HCT116 (cell line): Measurements from ENCODE around the gene TNFSF13. TPM values are rescaled to one million over a fixed set of nuclear protein-coding genes. Genes with fewer than 3 reads are reported as not detected.

Experiments used
- ATAC-seq: fragments of 200-7000 bp; cut with Tn5 transposase; 2 replicates; pipeline ENCODE4 v1.9.1; 2020; ENCODE audit warnings: mild to moderate bottlenecking, moderate library complexity
- BruUV-seq: library from RNA; stranded (reverse); fragments of 400-500 nt; replicated peaks from 2 replicates; lab custom pipeline; 2021; lab: Mats Ljungman, UMichigan
- CTCF ChIA-PET: fragments of 300-600 bp; sonication (Branson Sonifier 250); formaldehyde crosslinking; loops from one replicate; lab custom pipeline; 2021; ENCODE audit warnings: antibody characterized with exemption; lab: Charles Lee
- POLR2A ChIA-PET: fragments of 300-600, 350-600 bp; sonication (Branson Sonifier 250); formaldehyde crosslinking; loops from one replicate; lab custom pipeline; 2021; ENCODE audit warnings: antibody characterized with exemption; lab: Charles Lee
- RAD21 ChIA-PET, 2 experiments: fragments of 300-600 bp; sonication (Branson Sonifier 250); formaldehyde crosslinking; loops; one replicate each; lab custom pipeline; 2023; ENCODE audit warnings: low total read pairs in 2 of 2; ENCODE audit not compliant: uncharacterized antibody in 2 of 2, unreplicated experiment in 2 of 2, low non-redundant PET in 1 of 2; lab: Charles Lee
- DNase-seq: peaks from one replicate; pipeline ENCODE4 v3.0.0-alpha.2; 2010; ENCODE audit warnings: low read depth, low spot score
- H2AFZ ChIP-seq: fragments of 200-600 bp; shearing (Covaris generic), sonication (generic); 2 replicates; pipeline ENCODE4 v1.6.1; 2017; ENCODE audit warnings: low read depth, mixed run types, mixed read lengths, antibody characterized with exemption, low read length; ENCODE audit not compliant: poor library complexity, severe bottlenecking
- H3K27ac ChIP-seq: 2 replicates; pipeline ENCODE4 v1.5.1; 2012; ENCODE audit warnings: low read depth, low read length
- H3K27me3 ChIP-seq: fragments of 200-600 bp; sonication (generic); 2 replicates; pipeline ENCODE4 v1.6.1; 2016; ENCODE audit warnings: mixed run types, low read length, mixed read lengths; ENCODE audit not compliant: insufficient read depth
- H3K36me3 ChIP-seq, 2 experiments: fragments of 200-500 bp in 1 of 2; fragments of 200-600 bp in 1 of 2; sonication (Bioruptor generic) in 1 of 2; sonication (generic) in 1 of 2; 2 replicates each; pipeline versions ENCODE4 v1.5.1 to v1.6.1; 2014 to 2016; ENCODE audit warnings: low read length in 2 of 2, inconsistent platforms in 1 of 2, mixed read lengths in 1 of 2, mixed run types in 1 of 2; ENCODE audit not compliant: insufficient read depth in 2 of 2, control insufficient read depth in 1 of 2
- H3K4me1 ChIP-seq, 2 experiments: fragments of 200-600 bp in 1 of 2; sonication (generic) in 1 of 2; 2 replicates each; pipeline versions ENCODE4 v1.5.1 to v1.6.1; 2012 to 2017; ENCODE audit warnings: low read length in 2 of 2, inconsistent platforms in 1 of 2, mild to moderate bottlenecking in 1 of 2, mixed read lengths in 1 of 2, mixed run types in 1 of 2, moderate library complexity in 1 of 2; ENCODE audit not compliant: insufficient read depth in 2 of 2, control insufficient read depth in 1 of 2
- H3K4me2 ChIP-seq: fragments of 200-600 bp; sonication (generic); 2 replicates; pipeline ENCODE4 v1.6.1; 2017; ENCODE audit warnings: mixed run types, low read length, mixed read lengths
- H3K4me3 ChIP-seq, 2 experiments: fragments of 200-600 bp in 1 of 2; sonication (generic) in 1 of 2; replicated peaks in 1 of 2; 2 replicates each; pipeline ENCODE4 v1.5.1; 2011 to 2016; ENCODE audit warnings: low read length in 2 of 2, control low read depth in 1 of 2, low read depth in 1 of 2, mild to moderate bottlenecking in 1 of 2, mixed read lengths in 1 of 2, mixed run types in 1 of 2
- H3K79me2 ChIP-seq: fragments of 200-600 bp; sonication (generic); 2 replicates; pipeline ENCODE4 v1.6.1; 2017; ENCODE audit warnings: mild to moderate bottlenecking, mixed run types, low read length, moderate library complexity, mixed read lengths; ENCODE audit not compliant: insufficient read depth
- H3K9ac ChIP-seq: fragments of 200-600 bp; sonication (generic); 2 replicates; pipeline ENCODE4 v1.6.1; 2016; ENCODE audit warnings: low read length, mixed read lengths
- H3K9me2 ChIP-seq: fragments of 200-600 bp; sonication (generic), shearing (Covaris generic); 2 replicates; pipeline ENCODE4 v1.6.1; 2017; ENCODE audit warnings: mixed run types, mild to moderate bottlenecking, moderate library complexity; ENCODE audit not compliant: insufficient read depth
- H3K9me3 ChIP-seq, 2 experiments: fragments of 200-500 bp in 1 of 2; fragments of 200-600 bp in 1 of 2; sonication (Bioruptor generic) in 1 of 2; sonication (generic) in 1 of 2; 2 replicates each; pipeline ENCODE4 v1.6.1; 2014 to 2017; ENCODE audit warnings: low read length in 2 of 2, mixed read lengths in 2 of 2, inconsistent platforms in 1 of 2, low read depth in 1 of 2, mild to moderate bottlenecking in 1 of 2, mixed run types in 1 of 2, moderate library complexity in 1 of 2; ENCODE audit not compliant: control insufficient read depth in 1 of 2, insufficient read depth in 1 of 2
- H4K20me1 ChIP-seq: fragments of 200-600 bp; sonication (generic), shearing (Covaris generic); 2 replicates; pipeline ENCODE4 v1.6.1; 2017; ENCODE audit warnings: mixed run types, mild to moderate bottlenecking, moderate library complexity; ENCODE audit not compliant: insufficient read depth
- ATF3 ChIP-seq: IDR thresholded peaks from 2 replicates; pipeline ENCODE4 v1.6.1; 2012
- CTCF ChIP-seq, 3 experiments: fragments of 200-600 bp in 1 of 3; sonication (generic) in 1 of 3; IDR thresholded peaks in 2 of 3; conservative IDR thresholded peaks in 1 of 3; 2 replicates each; pipeline ENCODE4 v1.5.1; 2012 to 2017; ENCODE audit warnings: low read depth in 2 of 3, low read length in 2 of 3, antibody characterized with exemption in 1 of 3, borderline replicate concordance in 1 of 3, control low read depth in 1 of 3, mild to moderate bottlenecking in 1 of 3, mixed read lengths in 1 of 3, mixed run types in 1 of 3, moderate library complexity in 1 of 3; ENCODE audit not compliant: insufficient read depth in 1 of 3
- ELF1 ChIP-seq: IDR thresholded peaks from 2 replicates; pipeline ENCODE4 v1.6.1; 2012; ENCODE audit warnings: low read depth, borderline replicate concordance
- EZH2 ChIP-seq: fragments of 200-600 bp; sonication (generic); IDR thresholded peaks from 2 replicates; pipeline ENCODE4 v1.6.1; 2017; ENCODE audit warnings: antibody characterized with exemption, mixed run types
- FOSL1 ChIP-seq: IDR thresholded peaks from 2 replicates; pipeline ENCODE4 v1.6.1; 2012; ENCODE audit warnings: low read depth
- JUND ChIP-seq: IDR thresholded peaks from 2 replicates; pipeline ENCODE4 v1.6.1; 2012
- MAX ChIP-seq: IDR thresholded peaks from 2 replicates; pipeline ENCODE4 v1.6.1; 2012
- POLR2A ChIP-seq: IDR thresholded peaks from 2 replicates; pipeline ENCODE4 v1.7.0; 2011; ENCODE audit warnings: borderline replicate concordance; ENCODE audit not compliant: insufficient read depth, insufficient read length; ENCODE audit errors: extremely low read depth
- POLR2AphosphoS5 ChIP-seq: IDR thresholded peaks from 2 replicates; pipeline ENCODE4 v1.6.1; 2011; ENCODE audit warnings: mild to moderate bottlenecking, low read depth, low read length, moderate library complexity
- RAD21 ChIP-seq: IDR thresholded peaks from 2 replicates; pipeline ENCODE4 v1.6.1; 2012; ENCODE audit warnings: low read depth, mild to moderate bottlenecking
- SRF ChIP-seq: IDR thresholded peaks from 2 replicates; pipeline ENCODE4 v1.6.1; 2012; ENCODE audit warnings: low read depth
- TCF7L2 ChIP-seq: IDR thresholded peaks from 2 replicates; pipeline ENCODE4 v1.7.0; 2011; ENCODE audit warnings: borderline replicate concordance, inconsistent platforms; ENCODE audit not compliant: insufficient read depth, insufficient read length; ENCODE audit errors: extremely low read depth
- YY1 ChIP-seq: IDR thresholded peaks from 2 replicates; pipeline ENCODE4 v1.6.1; 2011; ENCODE audit warnings: low read length, low read depth, moderate library complexity, mild to moderate bottlenecking; ENCODE audit not compliant: insufficient replicate concordance; ENCODE audit errors: extremely low read depth
- ZFX ChIP-seq: fragments of 450-650 bp; IDR thresholded peaks from 2 replicates; pipeline ENCODE4 v1.6.1; 2017
- intact Hi-C: fragments of 100-400 bp; cut with micrococcal nuclease; formaldehyde crosslinking; loops from 2 replicates; pipeline ENCODE4 v1.10.0; 2022
- total RNA-seq: library from RNA; stranded (reverse); gene quantifications from one replicate; pipeline ENCODE4 v1.2.1, GENCODE V29; 2021; ENCODE audit not compliant: unreplicated experiment
- TF ChIP-seq, protein P1 (sequence below): IDR thresholded peaks from 2 replicates; pipeline ENCODE4 v1.6.1; 2012; ENCODE audit warnings: low read depth

Gene TNFSF13
- total RNA-seq, 1 experiment from 2014 or later: 0.71 TPM

DNA sequence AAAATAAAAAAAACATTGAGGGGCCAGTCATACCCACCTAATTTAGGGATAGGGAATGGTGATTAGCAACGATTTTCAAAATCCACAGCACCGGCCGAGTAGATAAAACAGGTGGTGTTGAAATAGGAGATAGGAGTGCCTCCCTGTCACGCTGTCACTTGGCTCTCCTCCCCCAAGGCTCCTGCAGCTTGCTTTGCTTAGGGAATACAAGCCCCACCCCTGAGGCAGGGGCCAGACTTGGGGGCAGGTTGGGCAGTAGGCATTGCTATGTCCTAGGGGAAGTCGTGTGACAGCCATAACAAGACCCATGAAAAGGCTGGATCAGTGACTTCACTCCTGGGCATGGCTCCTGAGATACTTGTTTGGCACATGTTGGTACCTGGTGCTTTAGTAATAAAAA is 48.6 kb upstream of the TNFSF13 start:
- Histone ChIP-seq H3K4me2 (no peak overlapping the region), H3K79me2 (peaks cover 13% of the 10 kb centered on the region; the same call in 1 of the 2 replicates), H3K9me2 (no peaks in the 10 kb centered on the region), H4K20me1 (no peaks in the 10 kb centered on the region), H3K36me3 (peaks cover 59 to 84% of the 10 kb centered on the region in 2 experiments), H3K4me1 (no peaks in the 10 kb centered on the region), H3K4me3 (no peak overlapping the region), H3K9ac (no peak overlapping the region), H2AFZ (no peak overlapping the region), H3K27ac (no peak overlapping the region), H3K27me3 (no peaks in the 10 kb centered on the region), H3K9me3 (no peaks in the 10 kb centered on the region)
- POLR2A ChIA-PET: no interaction called here
- intact Hi-C loops: loop anchor here (5.0 kb wide), 1 partner anchor 177 kb away; the partner anchor contains the start of genes TP53 and WRAP53
- no peak for TF ChIP-seq ATF3
- TF ChIP-seq TCF7L2: no peak
- no peak for TF ChIP-seq ELF1
- TF ChIP-seq CTCF (IDR thresholded peaks at IDR 0.05 in 2 of 3, conservative IDR thresholded peaks at IDR 0.05 in 1 of 3; ENCODE audit: borderline replicate concordance in 1 of 3, insufficient read depth in 1 of 3, low read depth in 2 of 3, low read length in 2 of 3): no peak
- TF ChIP-seq MAX: no peak
- TF ChIP-seq SRF: no peak
- TF ChIP-seq YY1: no peak
- TF ChIP-seq, protein P1, sequence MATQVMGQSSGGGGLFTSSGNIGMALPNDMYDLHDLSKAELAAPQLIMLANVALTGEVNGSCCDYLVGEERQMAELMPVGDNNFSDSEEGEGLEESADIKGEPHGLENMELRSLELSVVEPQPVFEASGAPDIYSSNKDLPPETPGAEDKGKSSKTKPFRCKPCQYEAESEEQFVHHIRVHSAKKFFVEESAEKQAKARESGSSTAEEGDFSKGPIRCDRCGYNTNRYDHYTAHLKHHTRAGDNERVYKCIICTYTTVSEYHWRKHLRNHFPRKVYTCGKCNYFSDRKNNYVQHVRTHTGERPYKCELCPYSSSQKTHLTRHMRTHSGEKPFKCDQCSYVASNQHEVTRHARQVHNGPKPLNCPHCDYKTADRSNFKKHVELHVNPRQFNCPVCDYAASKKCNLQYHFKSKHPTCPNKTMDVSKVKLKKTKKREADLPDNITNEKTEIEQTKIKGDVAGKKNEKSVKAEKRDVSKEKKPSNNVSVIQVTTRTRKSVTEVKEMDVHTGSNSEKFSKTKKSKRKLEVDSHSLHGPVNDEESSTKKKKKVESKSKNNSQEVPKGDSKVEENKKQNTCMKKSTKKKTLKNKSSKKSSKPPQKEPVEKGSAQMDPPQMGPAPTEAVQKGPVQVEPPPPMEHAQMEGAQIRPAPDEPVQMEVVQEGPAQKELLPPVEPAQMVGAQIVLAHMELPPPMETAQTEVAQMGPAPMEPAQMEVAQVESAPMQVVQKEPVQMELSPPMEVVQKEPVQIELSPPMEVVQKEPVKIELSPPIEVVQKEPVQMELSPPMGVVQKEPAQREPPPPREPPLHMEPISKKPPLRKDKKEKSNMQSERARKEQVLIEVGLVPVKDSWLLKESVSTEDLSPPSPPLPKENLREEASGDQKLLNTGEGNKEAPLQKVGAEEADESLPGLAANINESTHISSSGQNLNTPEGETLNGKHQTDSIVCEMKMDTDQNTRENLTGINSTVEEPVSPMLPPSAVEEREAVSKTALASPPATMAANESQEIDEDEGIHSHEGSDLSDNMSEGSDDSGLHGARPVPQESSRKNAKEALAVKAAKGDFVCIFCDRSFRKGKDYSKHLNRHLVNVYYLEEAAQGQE: no peak
- no peak for TF ChIP-seq ZFX
- TF ChIP-seq POLR2AphosphoS5: no peak
- TF ChIP-seq FOSL1: no peak
- no peak for TF ChIP-seq EZH2
- no peak for TF ChIP-seq JUND
- TF ChIP-seq RAD21: no peak
- no peak for TF ChIP-seq POLR2A
- no peak for DNase-seq
- BruUV-seq: no TSS peak
- CTCF ChIA-PET: no interaction called here
- RAD21 ChIA-PET: no interaction called here
- ATAC-seq: no peak
